Type B pancreatic cell (in vitro differentiated cells): ENCODE data around the gene PREPL. TPM values are rescaled to one million over a fixed set of nuclear protein-coding genes. Genes with fewer than 3 reads are reported as not detected.

Source experiments
- DNase-seq: peaks from one replicate; pipeline ENCODE4 v3.0.0; 2021; ENCODE audit warnings: mixed read lengths; ENCODE audit not compliant: unreplicated experiment; ENCODE audit errors: extremely low spot score
- H3K27ac Mint-ChIP-seq: 2 replicates; pipeline ENCODE4 v1.8.0; 2021; ENCODE audit warnings: mild to moderate bottlenecking, mixed read lengths
- H3K27me3 Mint-ChIP-seq: 2 replicates; pipeline ENCODE4 v1.8.0; 2021; ENCODE audit warnings: mixed read lengths
- H3K36me3 Mint-ChIP-seq: 2 replicates; pipeline ENCODE4 v1.8.0; 2021; ENCODE audit warnings: mixed read lengths
- H3K4me1 Mint-ChIP-seq: one replicate; pipeline ENCODE4 v1.8.0; 2021; ENCODE audit warnings: mixed read lengths; ENCODE audit not compliant: unreplicated experiment
- H3K4me3 Mint-ChIP-seq: 2 replicates; pipeline ENCODE4 v1.8.0; 2021; ENCODE audit warnings: mild to moderate bottlenecking, mixed read lengths
- H3K9me3 Mint-ChIP-seq: 2 replicates; pipeline ENCODE4 v1.8.0; 2021; ENCODE audit warnings: mixed read lengths
- total RNA-seq: library from RNA; stranded (reverse); gene quantifications from 2 replicates; pipeline ENCODE4 v1.2.1, GENCODE V29; 2021; ENCODE audit warnings: low replicate concordance
- TF ChIP-seq, protein P1 (sequence below): fragments of 200-600 bp; sonication (generic); conservative IDR thresholded peaks from 2 replicates; pipeline ENCODE4 v1.5.0; 2021; ENCODE audit warnings: antibody characterized with exemption, mild to moderate bottlenecking

Gene PREPL
- total RNA-seq, 1 donor from 2014 or later: 42.0 TPM

DNA sequence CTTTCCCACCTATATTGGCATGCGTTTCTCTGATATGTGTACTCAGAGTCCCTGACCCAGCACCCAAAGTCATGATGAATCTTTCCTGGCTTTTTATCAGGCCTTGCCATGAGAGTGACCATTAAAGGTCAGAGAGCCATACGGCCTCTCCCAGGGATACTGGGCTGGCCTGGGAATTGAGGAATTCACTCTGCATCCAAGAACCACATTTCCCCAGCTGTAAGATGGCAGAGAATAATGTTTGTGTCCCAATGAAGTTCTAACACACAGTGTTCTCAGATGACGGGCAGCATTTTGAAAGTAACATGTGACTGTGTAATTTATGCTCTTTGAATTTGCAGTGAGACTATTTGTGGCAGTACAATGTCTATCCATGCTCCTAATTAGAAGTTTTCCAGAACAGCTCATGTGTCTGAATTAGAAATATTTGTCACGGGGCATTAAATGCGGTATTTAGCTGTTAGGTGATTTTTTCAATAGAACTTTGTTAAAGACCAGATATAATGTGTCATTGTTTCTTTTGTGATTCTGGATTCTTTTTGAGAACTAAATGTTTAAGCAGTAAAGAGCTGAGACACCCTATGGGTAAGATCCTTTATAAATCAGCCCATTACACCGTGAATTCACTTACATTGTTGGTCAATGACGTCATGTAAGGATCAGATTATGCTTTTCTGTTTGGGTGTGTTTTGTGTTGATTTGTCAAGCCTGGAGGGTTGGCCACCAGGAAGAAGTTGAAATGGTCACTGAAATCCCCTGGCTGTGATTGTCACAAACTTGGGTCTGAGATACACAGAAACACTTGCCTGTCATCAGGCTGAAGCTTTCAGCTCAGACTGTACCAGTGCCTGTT, 93.3 kb downstream of the PREPL start:
- Mint-ChIP-seq H3K9me3 (peaks cover 13% of the 10 kb centered on the region), H3K27me3 (no peaks in the 10 kb centered on the region), H3K4me3 (no peak overlapping the region), H3K36me3 (no peaks in the 10 kb centered on the region), H3K27ac (no peak overlapping the region), H3K4me1 (peaks cover 6% of the 10 kb centered on the region)
- no peak for DNase-seq
- TF ChIP-seq, protein P1, sequence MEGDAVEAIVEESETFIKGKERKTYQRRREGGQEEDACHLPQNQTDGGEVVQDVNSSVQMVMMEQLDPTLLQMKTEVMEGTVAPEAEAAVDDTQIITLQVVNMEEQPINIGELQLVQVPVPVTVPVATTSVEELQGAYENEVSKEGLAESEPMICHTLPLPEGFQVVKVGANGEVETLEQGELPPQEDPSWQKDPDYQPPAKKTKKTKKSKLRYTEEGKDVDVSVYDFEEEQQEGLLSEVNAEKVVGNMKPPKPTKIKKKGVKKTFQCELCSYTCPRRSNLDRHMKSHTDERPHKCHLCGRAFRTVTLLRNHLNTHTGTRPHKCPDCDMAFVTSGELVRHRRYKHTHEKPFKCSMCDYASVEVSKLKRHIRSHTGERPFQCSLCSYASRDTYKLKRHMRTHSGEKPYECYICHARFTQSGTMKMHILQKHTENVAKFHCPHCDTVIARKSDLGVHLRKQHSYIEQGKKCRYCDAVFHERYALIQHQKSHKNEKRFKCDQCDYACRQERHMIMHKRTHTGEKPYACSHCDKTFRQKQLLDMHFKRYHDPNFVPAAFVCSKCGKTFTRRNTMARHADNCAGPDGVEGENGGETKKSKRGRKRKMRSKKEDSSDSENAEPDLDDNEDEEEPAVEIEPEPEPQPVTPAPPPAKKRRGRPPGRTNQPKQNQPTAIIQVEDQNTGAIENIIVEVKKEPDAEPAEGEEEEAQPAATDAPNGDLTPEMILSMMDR: no peak

Other genes starting within 250 kb of the PREPL start
- gene PPM1B, start 192.6 kb downstream of the PREPL start, total RNA-seq: 39.8 and 42.5 TPM in 2 replicates
- gene SLC3A1, start 86.0 kb downstream of the PREPL start, total RNA-seq: 1.2 and 2.0 TPM in 2 replicates
- 5.3 and 7.7 TPM in 2 replicates for gene CAMKMT, start 453 bp upstream of the PREPL start, total RNA-seq